ENCODE measurements around the gene TENT4B.

The TENT4B gene

GRCh38 chr16:50195756-50196155 lies 42.6 kb downstream of the TENT4B start:
- no peaks in the 10 kb centered on the region for H3K36me3 ChIP-seq (ENCODE audit: control insufficient read depth in 2 of 2, insufficient read depth in 2 of 2, low read length in 2 of 2)
- H3K9ac ChIP-seq (ENCODE audit: low read length in 2 of 2), result no peak overlapping the region
- no peak overlapping the region for H3K27ac ChIP-seq (ENCODE audit: low read length)
- H3K9me3 ChIP-seq (ENCODE audit: control insufficient read depth in 2 of 2, low read length in 2 of 2), result no peaks in the 10 kb centered on the region
- no peaks in the 10 kb centered on the region for H3K27me3 ChIP-seq (ENCODE audit: control insufficient read depth in 1 of 2, insufficient read depth in 2 of 2, low read length in 2 of 2)
- H3K4me1 ChIP-seq (ENCODE audit: control insufficient read depth, insufficient read depth, low read length), result no peaks in the 10 kb centered on the region
- no peak overlapping the region for H3K4me3 ChIP-seq (ENCODE audit: low read length in 2 of 2)

GRCh38 chr16:50197582-50197981 lies 44.5 kb downstream of the TENT4B start:
- Histone ChIP-seq H3K27me3 (ENCODE audit: control insufficient read depth in 1 of 2, insufficient read depth in 2 of 2, low read length in 2 of 2) (no peaks in the 10 kb centered on the region), H3K9ac (ENCODE audit: low read length in 2 of 2) (no peak overlapping the region), H3K9me3 (ENCODE audit: control insufficient read depth in 2 of 2, low read length in 2 of 2) (no peaks in the 10 kb centered on the region), H3K4me3 (ENCODE audit: low read length in 2 of 2) (no peak overlapping the region), H3K4me1 (ENCODE audit: control insufficient read depth, insufficient read depth, low read length) (peaks cover 1% of the 10 kb centered on the region), H3K27ac (ENCODE audit: low read length) (no peak overlapping the region), H3K36me3 (ENCODE audit: control insufficient read depth in 2 of 2, insufficient read depth in 2 of 2, low read length in 2 of 2) (no peaks in the 10 kb centered on the region)

DNA sequence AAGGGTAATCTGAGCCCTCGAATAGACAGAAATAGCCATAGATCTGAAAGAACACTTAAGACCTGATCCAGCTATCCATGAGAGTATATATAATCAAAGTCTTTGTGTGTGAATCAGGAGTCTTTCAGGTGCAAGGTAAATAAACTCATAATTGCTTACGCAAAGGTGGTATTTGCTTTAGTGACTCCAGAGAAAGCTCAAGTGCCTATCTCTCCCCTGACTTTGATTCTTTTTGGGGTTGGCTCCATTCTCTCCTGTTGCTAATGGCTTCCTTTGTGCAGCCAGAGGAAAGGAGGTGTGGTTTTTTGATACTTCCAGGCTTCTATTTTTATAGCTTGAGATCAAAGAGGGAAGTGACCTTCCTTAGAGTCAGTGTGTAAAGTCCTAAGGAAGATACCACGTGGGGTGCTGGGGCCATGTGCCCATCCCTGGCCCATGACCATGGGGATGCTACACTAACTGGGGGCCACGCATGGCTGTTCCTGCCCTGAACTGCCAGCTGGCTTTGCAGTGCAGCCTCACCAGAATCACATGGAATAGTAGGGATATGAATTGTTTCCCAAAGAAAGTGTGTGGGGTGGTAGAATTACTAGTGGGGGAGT lies 45.8 kb downstream of the TENT4B start:
- no peaks in the 10 kb centered on the region for H3K9me3 ChIP-seq (ENCODE audit: control insufficient read depth in 2 of 2, low read length in 2 of 2)
- no peak overlapping the region for H3K4me3 ChIP-seq (ENCODE audit: low read length in 2 of 2)
- H3K27me3 ChIP-seq (ENCODE audit: control insufficient read depth in 1 of 2, insufficient read depth in 2 of 2, low read length in 2 of 2), result no peaks in the 10 kb centered on the region
- H3K27ac ChIP-seq (ENCODE audit: low read length), result no peak overlapping the region
- no peaks in the 10 kb centered on the region for H3K36me3 ChIP-seq (ENCODE audit: control insufficient read depth in 2 of 2, insufficient read depth in 2 of 2, low read length in 2 of 2)
- no peak overlapping the region for H3K9ac ChIP-seq (ENCODE audit: low read length in 2 of 2)
- peaks cover 13% of the 10 kb centered on the region for H3K4me1 ChIP-seq (ENCODE audit: control insufficient read depth, insufficient read depth, low read length)

GRCh38 chr16:50201787-50202186 lies 48.7 kb downstream of the TENT4B start:
- Histone ChIP-seq H3K36me3 (ENCODE audit: control insufficient read depth in 2 of 2, insufficient read depth in 2 of 2, low read length in 2 of 2) (no peaks in the 10 kb centered on the region), H3K9ac (ENCODE audit: low read length in 2 of 2) (no peak overlapping the region)

GRCh38 chr16:50202926-50203624 lies 50.0 kb downstream of the TENT4B start:
- no peak overlapping the region for H3K9ac ChIP-seq (ENCODE audit: low read length in 2 of 2)
- no peaks in the 10 kb centered on the region for H3K9me3 ChIP-seq (ENCODE audit: control insufficient read depth in 2 of 2, low read length in 2 of 2)
- H3K27me3 ChIP-seq (ENCODE audit: control insufficient read depth in 1 of 2, insufficient read depth in 2 of 2, low read length in 2 of 2), result no peaks in the 10 kb centered on the region
- peak overlapping the region; percentile 19 for H3K27ac ChIP-seq (ENCODE audit: low read length)
- H3K4me1 ChIP-seq (ENCODE audit: control insufficient read depth, insufficient read depth, low read length), result peaks cover 30% of the 10 kb centered on the region
- no peak overlapping the region for H3K4me3 ChIP-seq (ENCODE audit: low read length in 2 of 2)
- no peaks in the 10 kb centered on the region for H3K36me3 ChIP-seq (ENCODE audit: control insufficient read depth in 2 of 2, insufficient read depth in 2 of 2, low read length in 2 of 2)

More at GRCh38 chr16:50201787-50202186, 48.7 kb downstream of the TENT4B start:
- Histone ChIP-seq H3K27me3 (ENCODE audit: control insufficient read depth in 1 of 2, insufficient read depth in 2 of 2, low read length in 2 of 2) (no peaks in the 10 kb centered on the region), H3K27ac (ENCODE audit: low read length) (no peak overlapping the region), H3K9me3 (ENCODE audit: control insufficient read depth in 2 of 2, low read length in 2 of 2) (no peaks in the 10 kb centered on the region), H3K4me3 (ENCODE audit: low read length in 2 of 2) (no peak overlapping the region), H3K4me1 (ENCODE audit: control insufficient read depth, insufficient read depth, low read length) (peaks cover 25% of the 10 kb centered on the region)

GRCh38 chr16:50203681-50204080 lies 50.6 kb downstream of the TENT4B start:
- H3K4me1 ChIP-seq (ENCODE audit: control insufficient read depth, insufficient read depth, low read length), result peaks cover 36% of the 10 kb centered on the region
- H3K9ac ChIP-seq (ENCODE audit: low read length in 2 of 2), result no peak overlapping the region
- H3K27ac ChIP-seq (ENCODE audit: low read length), result peak overlapping the region; percentile 19
- no peaks in the 10 kb centered on the region for H3K27me3 ChIP-seq (ENCODE audit: control insufficient read depth in 1 of 2, insufficient read depth in 2 of 2, low read length in 2 of 2)
- H3K9me3 ChIP-seq (ENCODE audit: control insufficient read depth in 2 of 2, low read length in 2 of 2), result no peaks in the 10 kb centered on the region
- no peaks in the 10 kb centered on the region for H3K36me3 ChIP-seq (ENCODE audit: control insufficient read depth in 2 of 2, insufficient read depth in 2 of 2, low read length in 2 of 2)
- H3K4me3 ChIP-seq (ENCODE audit: low read length in 2 of 2), result no peak overlapping the region

- H3K27ac ChIP-seq (ENCODE audit: low read length), result peak overlapping the region; percentile 19
- H3K4me3 ChIP-seq (ENCODE audit: low read length in 2 of 2), result no peak overlapping the region
- no peaks in the 10 kb centered on the region for H3K27me3 ChIP-seq (ENCODE audit: control insufficient read depth in 1 of 2, insufficient read depth in 2 of 2, low read length in 2 of 2)
- H3K36me3 ChIP-seq (ENCODE audit: control insufficient read depth in 2 of 2, insufficient read depth in 2 of 2, low read length in 2 of 2), result no peaks in the 10 kb centered on the region
- H3K4me1 ChIP-seq (ENCODE audit: control insufficient read depth, insufficient read depth, low read length), result peaks cover 44% of the 10 kb centered on the region
- H3K9ac ChIP-seq (ENCODE audit: low read length in 2 of 2), result no peak overlapping the region
- H3K9me3 ChIP-seq (ENCODE audit: control insufficient read depth in 2 of 2, low read length in 2 of 2), result no peaks in the 10 kb centered on the region
Measured at GRCh38 chr16:50204453-50205108, 51.5 kb downstream of the TENT4B start.

DNA sequence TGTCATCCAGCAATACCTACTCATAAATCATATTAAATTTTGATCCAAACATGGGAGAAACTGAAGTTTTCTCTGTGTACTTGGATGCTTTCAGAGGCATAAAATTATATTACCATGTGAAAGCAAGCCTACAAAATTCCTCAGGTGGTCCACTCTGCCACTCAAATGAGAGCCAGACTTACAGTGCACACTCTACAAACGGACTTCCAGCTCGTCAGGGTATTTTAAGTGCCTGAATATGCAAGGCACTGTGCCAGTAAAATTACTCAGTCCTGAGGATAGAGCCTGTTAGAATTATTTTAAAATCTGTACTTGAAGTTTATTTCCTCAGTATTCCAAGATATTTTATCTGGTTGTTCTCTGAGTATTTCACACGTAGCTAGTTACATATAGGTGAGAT lies 54.5 kb downstream of the TENT4B start:
- no peak overlapping the region for H3K4me3 ChIP-seq (ENCODE audit: low read length in 2 of 2)
- H3K36me3 ChIP-seq (ENCODE audit: control insufficient read depth in 2 of 2, insufficient read depth in 2 of 2, low read length in 2 of 2), result peaks cover 1 to 8% of the 10 kb centered on the region in 2 donors
- H3K9ac ChIP-seq (ENCODE audit: low read length in 2 of 2), result no peak overlapping the region
- peaks cover 58% of the 10 kb centered on the region for H3K4me1 ChIP-seq (ENCODE audit: control insufficient read depth, insufficient read depth, low read length)
- H3K27me3 ChIP-seq (ENCODE audit: control insufficient read depth in 1 of 2, insufficient read depth in 2 of 2, low read length in 2 of 2), result no peaks in the 10 kb centered on the region
- no peaks in the 10 kb centered on the region for H3K9me3 ChIP-seq (ENCODE audit: control insufficient read depth in 2 of 2, low read length in 2 of 2)
- no peak overlapping the region for H3K27ac ChIP-seq (ENCODE audit: low read length)

GRCh38 chr16:50208460-50208931 lies 55.4 kb downstream of the TENT4B start:
- peaks cover 2 to 11% of the 10 kb centered on the region in 2 donors for H3K36me3 ChIP-seq (ENCODE audit: control insufficient read depth in 2 of 2, insufficient read depth in 2 of 2, low read length in 2 of 2)
- H3K9me3 ChIP-seq (ENCODE audit: control insufficient read depth in 2 of 2, low read length in 2 of 2), result no peaks in the 10 kb centered on the region
- peaks cover 52% of the 10 kb centered on the region for H3K4me1 ChIP-seq (ENCODE audit: control insufficient read depth, insufficient read depth, low read length)
- no peak overlapping the region for H3K9ac ChIP-seq (ENCODE audit: low read length in 2 of 2)
- no peaks in the 10 kb centered on the region for H3K27me3 ChIP-seq (ENCODE audit: control insufficient read depth in 1 of 2, insufficient read depth in 2 of 2, low read length in 2 of 2)
- H3K4me3 ChIP-seq (ENCODE audit: low read length in 2 of 2), result no peak overlapping the region
- no peak overlapping the region for H3K27ac ChIP-seq (ENCODE audit: low read length)

- H3K4me3 ChIP-seq (ENCODE audit: low read length in 2 of 2), result peak overlapping the region in 1 of 2 donors; percentile 31
- no peaks in the 10 kb centered on the region for H3K27me3 ChIP-seq (ENCODE audit: control insufficient read depth in 1 of 2, insufficient read depth in 2 of 2, low read length in 2 of 2)
- H3K27ac ChIP-seq (ENCODE audit: low read length), result peak overlapping the region; percentile 18
- H3K4me1 ChIP-seq (ENCODE audit: control insufficient read depth, insufficient read depth, low read length), result peaks cover 42% of the 10 kb centered on the region
- no peak overlapping the region for H3K9ac ChIP-seq (ENCODE audit: low read length in 2 of 2)
- peaks cover 2 to 13% of the 10 kb centered on the region in 2 donors for H3K36me3 ChIP-seq (ENCODE audit: control insufficient read depth in 2 of 2, insufficient read depth in 2 of 2, low read length in 2 of 2)
- H3K9me3 ChIP-seq (ENCODE audit: control insufficient read depth in 2 of 2, low read length in 2 of 2), result no peaks in the 10 kb centered on the region
Measured at GRCh38 chr16:50209546-50210265, 56.6 kb downstream of the TENT4B start.

Measured in stomach smooth muscle (tissue), 2 donors.